PC-9 (cell line): Measurements from ENCODE around the gene PNP. TPM values are rescaled to one million over a fixed set of nuclear protein-coding genes. Genes with fewer than 3 reads are reported as not detected.

Experiments used
- BruUV-seq: library from RNA; stranded (reverse); fragments of 400-500 nt; replicated peaks from 2 replicates; lab custom pipeline; 2021; lab: Mats Ljungman, UMichigan
- CTCF ChIA-PET: fragments of 300-600 bp; sonication (Branson Sonifier 250); formaldehyde crosslinking; loops from one replicate; lab custom pipeline; 2022; ENCODE audit warnings: antibody characterized with exemption; lab: Charles Lee
- POLR2A ChIA-PET: fragments of 300-600 bp; sonication (Branson Sonifier 250); formaldehyde crosslinking; loops from one replicate; lab custom pipeline; 2022; ENCODE audit warnings: antibody characterized with exemption; ENCODE audit not compliant: unreplicated experiment; lab: Charles Lee
- DNase-seq, 2 experiments: peaks; one replicate each; pipeline versions ENCODE4 v3.0.0 to v3.0.0-alpha.2; 2015 to 2022; ENCODE audit warnings: mixed read lengths in 1 of 2
- H2AFZ ChIP-seq: fragments of 200-600 bp; sonication (generic); 2 replicates; pipeline ENCODE4 v1.8.1; 2017; ENCODE audit warnings: antibody characterized with exemption
- H3F3A ChIP-seq: fragments of 200-600 bp; sonication (generic); 2 replicates; pipeline ENCODE4 v1.8.1; 2017; ENCODE audit warnings: antibody characterized with exemption, mild to moderate bottlenecking, low read depth; ENCODE audit not compliant: insufficient read depth
- H3K27ac ChIP-seq: fragments of 200-600 bp; sonication (generic); 2 replicates; pipeline ENCODE4 v1.6.1; 2016; ENCODE audit warnings: mixed run types
- H3K27me3 ChIP-seq: fragments of 200-600 bp; sonication (generic); 2 replicates; pipeline ENCODE4 v1.6.1; 2016; ENCODE audit warnings: low read depth, mixed run types; ENCODE audit not compliant: insufficient read depth
- H3K36me3 ChIP-seq: fragments of 200-600 bp; sonication (generic); 2 replicates; pipeline ENCODE4 v1.6.1; 2016; ENCODE audit warnings: low read depth, mixed run types
- H3K4me1 ChIP-seq: fragments of 200-600 bp; sonication (generic); replicated peaks from 2 replicates; pipeline ENCODE4 v1.6.1; 2016; ENCODE audit warnings: mixed run types; ENCODE audit not compliant: insufficient read depth
- H3K4me2 ChIP-seq: fragments of 200-600 bp; sonication (generic); 2 replicates; pipeline ENCODE4 v1.6.1; 2017; ENCODE audit warnings: mixed run types
- H3K4me3 ChIP-seq: fragments of 200-600 bp; sonication (generic); 2 replicates; pipeline ENCODE4 v1.6.1; 2016; ENCODE audit warnings: mixed run types
- H3K79me2 ChIP-seq: fragments of 200-600 bp; sonication (generic); 2 replicates; pipeline ENCODE4 v1.6.1; 2017; ENCODE audit warnings: low read depth, mixed run types
- H3K9me2 ChIP-seq: fragments of 200-600 bp; sonication (generic); 2 replicates; pipeline ENCODE4 v1.8.1; 2017; ENCODE audit warnings: mild to moderate bottlenecking; ENCODE audit not compliant: insufficient read depth
- H3K9me3 ChIP-seq: fragments of 200-600 bp; sonication (generic); 2 replicates; pipeline ENCODE4 v1.8.1; 2016; ENCODE audit warnings: low read depth; ENCODE audit not compliant: insufficient read depth
- H4K20me1 ChIP-seq: fragments of 200-600 bp; sonication (generic); 2 replicates; pipeline ENCODE4 v1.8.1; 2017; ENCODE audit not compliant: insufficient read depth
- CTCF ChIP-seq: fragments of 200-600 bp; sonication (generic); conservative IDR thresholded peaks from 2 replicates; pipeline ENCODE4 v1.6.1; 2017; ENCODE audit warnings: mixed run types, antibody characterized with exemption, mild to moderate bottlenecking, moderate library complexity
- EZH2 ChIP-seq: fragments of 200-600 bp; sonication (generic); IDR thresholded peaks from 2 replicates; pipeline ENCODE4 v1.8.0; 2017; ENCODE audit warnings: antibody characterized with exemption, low read depth
- intact Hi-C: fragments of 100-400 bp; cut with micrococcal nuclease; formaldehyde crosslinking; loops from one replicate; pipeline ENCODE4 v1.10.0; 2022; ENCODE audit not compliant: unreplicated experiment
- total RNA-seq: library from RNA; stranded (reverse); gene quantifications from 2 replicates; pipeline ENCODE4 v1.2.3, GENCODE V29; 2021

Gene PNP
- total RNA-seq, 1 experiment from 2014 or later = 26.9 TPM

GRCh38 chr14:20422886-20423285 is 46.3 kb upstream of the PNP start:
- no peaks in the 10 kb centered on the region for H3K9me2 ChIP-seq

DNA sequence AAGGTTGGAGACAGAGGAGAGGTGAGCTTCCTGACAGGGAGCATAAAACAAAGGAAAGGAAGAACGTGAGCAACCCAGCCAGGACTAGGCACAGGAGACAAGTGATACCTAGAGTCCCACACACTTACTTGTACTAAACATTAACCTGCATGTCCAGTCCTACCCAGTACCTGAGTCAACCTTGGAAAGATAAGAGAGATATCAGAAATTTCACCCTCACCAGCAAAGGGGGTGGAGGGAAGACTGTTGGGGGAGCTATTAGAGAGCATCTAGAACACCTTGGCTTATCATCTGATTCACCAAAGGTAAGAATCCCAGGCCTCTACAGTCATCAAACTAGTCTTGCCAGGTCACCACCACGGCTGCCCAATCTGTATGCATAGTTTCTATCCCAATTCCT is 44.4 kb upstream of the PNP start:
- H3K27me3 ChIP-seq = no peaks in the 10 kb centered on the region
- POLR2A ChIA-PET = no interaction called here
- H3K79me2 ChIP-seq = no peaks in the 10 kb centered on the region
- no peaks in the 10 kb centered on the region for H3K9me3 ChIP-seq
- CTCF ChIA-PET = no interaction called here
- no peak overlapping the region for H3K4me3 ChIP-seq
- H3F3A ChIP-seq = no peaks in the 10 kb centered on the region
- no TSS peak for BruUV-seq
- H4K20me1 ChIP-seq = no peaks in the 10 kb centered on the region
- TF ChIP-seq EZH2 (no peak), CTCF (no peak)
- H3K4me2 ChIP-seq = no peak overlapping the region
- no peaks in the 10 kb centered on the region for H3K36me3 ChIP-seq
- no peak overlapping the region for H3K27ac ChIP-seq
- no peak overlapping the region for H2AFZ ChIP-seq
- no peaks in the 10 kb centered on the region for H3K9me2 ChIP-seq
- no peak for DNase-seq
- intact Hi-C loops = no loop called here
- 0 out of 2 replicates have a peak, but pooled peaks cover 3% of the 10 kb centered on the region for H3K4me1 ChIP-seq

More at GRCh38 chr14:20422886-20423285, 46.3 kb upstream of the PNP start:
- Histone ChIP-seq H3K27me3 (no peaks in the 10 kb centered on the region), H3K4me1 (0 out of 2 replicates have a peak, but pooled peaks cover 3% of the 10 kb centered on the region), H3K9me3 (no peaks in the 10 kb centered on the region), H2AFZ (no peak overlapping the region), H3K4me2 (no peak overlapping the region), H4K20me1 (no peaks in the 10 kb centered on the region), H3K79me2 (no peaks in the 10 kb centered on the region), H3K4me3 (no peak overlapping the region), H3F3A (no peaks in the 10 kb centered on the region), H3K36me3 (no peaks in the 10 kb centered on the region), H3K27ac (no peak overlapping the region)
- BruUV-seq = no TSS peak
- no peak for DNase-seq
- intact Hi-C loops = no loop called here
- ChIA-PET POLR2A (interaction anchor here (0.6 kb wide), 1 partner anchor 39 kb away, joined by 5 read pairs; the partner anchor contains the start of gene PIP4P1), CTCF (no interaction called here)
- TF ChIP-seq CTCF = no peak

- TF ChIP-seq EZH2 = no peak
- TF ChIP-seq CTCF = no peak
- H3K4me3 ChIP-seq = no peak overlapping the region
- H4K20me1 ChIP-seq = no peaks in the 10 kb centered on the region
- no peak overlapping the region for H2AFZ ChIP-seq
- H3K4me1 ChIP-seq = 0 out of 2 replicates have a peak, but pooled peaks cover 3% of the 10 kb centered on the region
- 0 out of 2 replicates have a peak overlapping the region, but pooled peaks have one; percentile 8 for H3K4me2 ChIP-seq
- DNase-seq = no peak
- POLR2A ChIA-PET = interaction anchor here (0.6 kb wide), 1 partner anchor 587 kb away, joined by 17 read pairs; no protein-coding TSS in a partner anchor
- no peaks in the 10 kb centered on the region for H3K36me3 ChIP-seq
- H3K9me3 ChIP-seq = no peaks in the 10 kb centered on the region
- intact Hi-C loops = no loop called here
- no peaks in the 10 kb centered on the region for H3F3A ChIP-seq
- BruUV-seq = no TSS peak
- no peaks in the 10 kb centered on the region for H3K27me3 ChIP-seq
- H3K79me2 ChIP-seq = no peaks in the 10 kb centered on the region
- H3K27ac ChIP-seq = no peak overlapping the region
- CTCF ChIA-PET = no interaction called here
- no peaks in the 10 kb centered on the region for H3K9me2 ChIP-seq
These were observed 41.8 kb upstream of the PNP start for GRCh38 chr14:20427231-20428009.
